GM19351 (cell line): Measurements from ENCODE around the gene RPL38.
"Not testable (repeated sequence)": the region's sequence is repeated elsewhere in the genome, so short reads cannot be mapped to it uniquely, and the experiment has no call there.

Experiments used
- ATAC-seq: cut with Tn5 transposase; IDR thresholded peaks from one replicate; pipeline ENCODE4 v1.9.1; 2021; ENCODE audit warnings: mild to moderate bottlenecking, moderate library complexity; ENCODE audit not compliant: unreplicated experiment

Gene RPL38

DNA sequence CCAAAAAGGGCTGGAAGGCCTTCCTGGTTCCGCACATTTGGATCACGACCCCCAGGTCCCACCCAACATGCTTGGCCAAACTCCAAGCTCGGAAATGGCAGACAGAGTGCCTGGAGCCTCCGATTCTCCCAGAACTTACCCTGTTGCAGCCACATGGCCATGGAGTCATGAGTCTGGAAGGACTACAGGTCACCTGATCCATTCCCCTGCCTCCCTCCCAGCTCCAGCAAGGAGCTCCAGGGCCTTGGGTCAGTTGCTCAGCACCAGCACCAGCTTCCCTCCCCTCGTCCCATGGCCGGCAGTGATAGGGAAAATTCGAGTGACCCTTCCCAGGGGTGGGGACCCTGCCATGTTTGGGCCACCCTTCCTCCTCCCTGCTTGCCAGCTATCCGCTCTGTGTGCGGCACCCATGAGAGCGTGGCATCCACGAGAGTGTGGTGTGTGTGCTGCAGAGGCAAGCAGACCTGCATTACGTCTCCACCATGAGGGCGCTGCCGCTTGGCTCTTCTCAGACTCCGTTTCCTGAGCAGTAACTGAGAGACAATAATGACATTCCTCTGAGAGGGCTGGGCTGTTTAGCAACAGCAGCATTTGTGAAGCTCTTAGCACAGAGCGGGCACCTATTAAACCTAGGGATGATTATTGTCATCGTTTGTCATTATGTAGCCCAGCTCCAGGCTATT lies 21.3 kb upstream of the RPL38 start:
- ATAC-seq: no peak

DNA sequence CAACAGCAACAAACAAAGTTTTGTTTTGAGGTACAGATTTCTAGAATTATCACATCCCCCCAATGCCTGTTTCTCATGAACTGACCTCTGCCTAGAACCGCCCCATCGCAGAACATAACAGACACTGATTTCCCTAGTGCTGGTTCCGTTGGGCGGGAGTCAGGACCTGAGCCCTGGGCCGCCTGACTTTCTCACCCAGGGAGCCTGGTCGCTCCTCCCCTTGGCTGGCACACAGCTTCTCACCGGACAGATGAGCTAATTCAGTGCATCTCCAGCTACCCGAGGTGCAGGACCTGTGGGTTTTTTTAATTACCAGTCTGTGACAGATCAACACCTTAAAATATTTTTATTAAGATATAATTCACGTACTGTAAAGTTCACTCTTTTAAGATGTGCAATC lies 20.1 kb upstream of the RPL38 start:
- no peak for ATAC-seq

DNA sequence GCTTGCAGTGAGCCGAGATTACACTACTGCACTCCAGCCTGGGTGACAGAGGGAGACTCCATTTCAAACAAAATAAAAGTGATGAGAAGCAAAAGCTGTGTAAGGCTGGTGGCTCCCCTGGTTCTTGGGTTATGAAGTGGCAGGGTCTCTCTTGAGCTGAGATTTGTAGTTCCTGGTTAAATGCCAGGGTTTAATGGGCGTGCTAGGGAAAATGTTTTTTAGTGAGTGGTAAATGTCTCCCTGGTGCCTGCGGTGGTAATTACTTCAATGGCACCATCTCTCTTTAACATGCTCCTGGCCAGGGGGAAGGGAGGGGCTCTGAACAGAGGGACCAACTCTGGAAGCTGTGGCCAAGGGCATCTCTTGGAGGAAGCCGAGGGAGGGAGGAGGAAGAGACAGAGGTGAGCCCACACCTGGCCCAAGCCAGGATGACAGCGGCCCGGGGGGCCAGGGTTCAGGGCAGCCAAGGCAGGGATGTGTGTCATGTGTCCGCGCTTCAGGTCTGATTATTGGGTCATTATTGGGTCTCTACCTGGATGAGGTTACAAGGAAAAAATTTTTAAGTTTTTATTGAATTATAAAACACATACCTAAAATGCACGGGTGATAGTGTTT lies 17.8 kb upstream of the RPL38 start:
- ATAC-seq: no peak

DNA sequence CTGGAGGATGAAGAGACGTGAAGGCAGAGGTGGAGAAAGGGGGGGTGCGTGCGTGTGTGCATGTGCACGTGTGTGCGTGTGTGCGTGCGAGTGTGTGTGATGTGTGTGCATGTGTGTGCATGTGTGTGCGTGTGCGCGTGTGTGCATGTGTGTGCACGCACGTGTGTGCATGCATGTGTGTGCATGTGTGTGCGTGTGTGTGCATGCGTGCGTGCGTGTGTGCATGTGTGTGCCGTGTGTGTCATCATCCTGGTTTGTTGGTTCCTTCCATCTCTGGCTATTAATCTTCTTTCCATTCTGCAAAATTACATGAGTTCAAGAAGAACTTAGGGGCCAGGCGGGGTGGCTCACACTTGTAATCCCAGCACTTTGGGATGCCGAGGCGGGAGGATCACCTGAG lies 17.0 kb upstream of the RPL38 start:
- ATAC-seq: no peak

DNA sequence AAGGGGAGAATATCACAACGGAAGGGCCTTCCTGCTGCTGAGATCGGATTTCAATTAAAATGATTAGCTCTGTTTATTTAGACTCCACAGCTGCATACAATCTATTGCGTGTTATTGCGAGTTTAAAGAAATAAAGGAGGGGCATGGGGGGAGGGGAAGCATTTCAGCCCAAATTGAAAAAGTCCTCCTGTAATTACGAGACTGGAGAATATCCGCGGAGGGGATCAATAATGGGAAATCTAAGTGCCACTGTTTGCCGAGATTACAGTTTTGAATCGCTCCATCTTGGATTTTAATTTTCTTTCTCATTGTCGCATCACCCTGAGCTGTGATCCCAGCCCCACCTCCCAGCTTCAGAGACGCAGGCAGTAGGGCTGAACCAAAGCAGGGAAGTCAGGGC lies 15.7 kb upstream of the RPL38 start:
- ATAC-seq: no peak

DNA sequence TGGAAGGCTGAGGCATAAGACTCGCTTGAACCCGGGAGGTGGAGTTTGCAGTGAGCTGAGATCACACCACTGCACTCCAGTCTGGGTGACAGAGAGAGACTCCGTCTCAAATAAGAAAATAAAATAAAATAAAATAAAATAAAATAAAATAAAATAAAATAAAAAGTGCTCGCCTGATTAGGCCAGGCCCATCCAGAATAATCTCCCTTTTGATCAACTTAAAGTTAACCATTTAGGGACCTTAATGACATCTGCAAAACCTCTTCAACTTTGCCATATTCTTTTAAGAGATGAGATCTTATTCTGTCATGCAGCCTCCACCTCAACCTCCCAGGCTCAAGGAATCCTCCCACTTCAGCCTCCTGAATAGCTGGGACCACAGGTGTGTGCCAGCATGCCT lies 14.8 kb upstream of the RPL38 start:
- not testable (repeated sequence) for ATAC-seq

DNA sequence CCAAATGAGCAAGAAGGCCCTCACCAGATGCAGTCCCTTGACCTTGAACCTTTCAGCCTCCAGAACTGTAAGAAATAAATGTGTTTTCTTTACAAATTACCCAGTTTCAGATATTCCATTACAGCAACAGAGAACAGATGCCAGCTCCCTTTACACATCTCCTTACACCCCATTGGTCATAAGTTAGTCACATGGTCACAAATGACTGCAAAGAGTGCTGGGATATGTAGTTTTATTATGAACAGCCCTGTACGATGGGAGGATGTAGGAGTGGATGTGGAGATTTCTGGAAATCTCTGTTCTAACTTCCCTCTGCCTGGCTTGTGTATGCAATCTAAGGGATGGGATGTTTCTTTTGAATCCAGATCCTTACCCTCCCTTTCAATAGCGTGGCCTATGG lies 13.3 kb upstream of the RPL38 start:
- peak; percentile 79 for ATAC-seq

DNA sequence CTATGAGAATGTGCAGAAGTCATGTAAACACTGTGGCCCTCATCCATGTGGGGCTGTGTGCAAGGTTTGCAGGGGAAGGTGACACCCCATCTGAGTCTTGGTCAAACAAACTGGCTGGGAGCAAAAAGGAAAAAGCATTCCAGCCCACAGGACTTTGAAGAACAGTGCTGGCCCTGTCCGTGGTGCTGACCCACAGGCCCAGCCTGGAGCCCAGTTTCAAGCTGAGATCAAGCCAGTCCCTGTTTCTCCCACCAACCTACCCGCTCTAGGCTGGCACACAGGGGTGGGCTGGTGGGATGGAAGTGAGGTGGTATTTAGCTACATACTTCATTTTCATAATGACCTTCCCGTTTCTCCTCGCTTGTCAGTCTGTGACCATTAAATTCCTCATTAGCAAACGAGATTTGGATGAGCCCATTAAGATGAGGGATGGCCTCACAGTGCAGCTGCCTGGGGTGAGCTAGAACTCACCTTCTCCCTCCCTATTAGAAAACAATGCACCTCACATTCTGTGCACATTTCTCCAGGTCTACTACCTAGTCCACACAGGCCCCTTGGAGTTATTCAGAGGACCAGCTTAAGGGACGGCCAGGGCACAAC lies 12.6 kb upstream of the RPL38 start:
- ATAC-seq: no peak

DNA sequence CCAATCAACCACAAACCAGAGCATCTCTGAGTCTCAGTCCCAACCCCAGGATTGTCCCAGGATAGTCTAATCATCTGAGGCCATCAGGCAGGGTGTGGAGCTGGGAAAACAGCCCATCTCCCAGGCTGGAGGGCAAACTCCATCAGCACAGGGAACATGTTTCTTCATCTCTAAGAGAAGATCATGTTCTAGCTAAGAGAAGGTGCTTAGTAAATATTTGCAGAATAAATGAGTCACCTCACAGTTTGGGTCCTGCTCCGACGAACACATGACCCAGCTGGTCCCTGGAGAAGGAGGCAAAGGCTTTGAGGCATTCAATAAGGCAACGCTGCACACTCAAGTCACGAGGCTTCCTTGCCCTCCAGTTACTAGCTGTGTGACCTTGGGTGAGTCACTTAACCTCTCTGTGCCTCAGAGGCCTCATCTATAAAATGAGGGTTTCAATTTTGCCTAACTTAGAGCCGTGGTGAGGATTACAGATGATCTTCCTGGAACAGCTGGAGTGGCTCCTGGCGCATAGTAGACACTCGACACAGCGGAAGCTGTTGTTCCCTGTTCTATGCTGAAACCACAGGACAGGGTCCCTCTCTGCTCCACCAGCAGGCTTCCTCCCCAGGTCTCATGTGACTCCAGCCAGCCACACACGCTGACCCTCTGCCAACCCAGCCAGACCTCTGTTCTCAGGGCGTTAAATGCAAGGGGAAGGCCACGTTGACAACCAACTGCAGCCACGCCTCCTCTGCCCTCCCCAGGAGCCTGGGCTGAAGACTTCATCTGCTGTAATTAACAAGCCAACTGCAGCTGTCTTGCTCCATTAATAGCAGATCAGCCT lies 10.3 kb upstream of the RPL38 start:
- no peak for ATAC-seq

DNA sequence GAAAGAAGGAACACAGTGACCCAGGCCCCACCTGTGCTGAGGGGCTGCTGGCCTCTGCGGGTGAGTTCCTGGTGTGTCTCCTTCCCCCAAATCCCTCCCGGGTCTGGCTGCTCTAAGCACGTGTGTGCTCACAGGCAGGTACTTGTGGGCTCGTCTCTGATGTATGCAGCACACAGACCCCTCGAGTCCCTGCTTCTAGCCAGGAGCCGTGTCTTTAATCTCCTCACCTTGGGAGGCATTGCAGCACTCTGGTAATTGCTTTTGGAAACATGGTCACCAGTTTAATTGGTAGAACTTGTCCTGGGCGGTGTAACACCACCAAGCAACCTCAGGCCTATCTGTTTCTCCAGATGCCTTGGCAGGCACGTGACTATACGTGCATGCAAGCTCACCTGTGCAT lies 8.8 kb upstream of the RPL38 start:
- ATAC-seq: no peak

DNA sequence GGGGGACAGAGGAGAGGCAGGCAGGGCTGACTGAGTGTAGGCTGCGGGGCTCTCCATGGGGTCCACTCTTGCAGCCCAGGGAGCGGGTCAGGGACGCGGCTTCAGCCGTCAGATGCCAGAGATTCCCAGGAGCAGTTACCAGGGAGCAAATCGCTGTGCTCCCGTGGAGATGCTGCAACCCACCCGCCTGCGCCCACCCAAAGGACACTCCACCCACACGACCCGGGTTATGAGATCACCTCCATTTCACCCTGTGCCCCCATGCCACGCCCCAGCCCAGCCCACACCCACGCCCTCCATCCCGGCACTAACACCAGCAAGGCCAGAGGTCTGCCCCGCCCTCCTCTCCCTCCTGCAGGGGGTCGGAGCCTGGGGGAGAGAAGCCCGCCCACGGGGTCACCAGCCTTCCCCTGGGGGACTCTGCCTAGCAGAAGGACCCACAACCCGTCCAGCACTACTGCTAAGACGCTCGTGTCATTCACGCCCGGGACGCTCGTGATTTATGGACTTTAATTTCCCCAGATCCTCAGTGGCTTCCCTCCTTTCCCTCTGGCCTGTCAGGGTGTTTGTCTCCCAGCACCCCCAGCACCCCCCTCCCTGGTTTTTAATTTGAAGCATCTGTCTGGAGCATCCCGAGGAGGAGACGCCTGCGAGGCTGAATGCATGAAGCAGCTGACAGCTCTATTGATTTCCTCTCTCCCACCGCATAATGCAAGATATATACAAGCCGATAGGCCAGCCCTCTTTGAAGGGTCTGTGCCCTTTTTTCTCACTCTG lies 6.7 kb upstream of the RPL38 start:
- ATAC-seq: no peak

DNA sequence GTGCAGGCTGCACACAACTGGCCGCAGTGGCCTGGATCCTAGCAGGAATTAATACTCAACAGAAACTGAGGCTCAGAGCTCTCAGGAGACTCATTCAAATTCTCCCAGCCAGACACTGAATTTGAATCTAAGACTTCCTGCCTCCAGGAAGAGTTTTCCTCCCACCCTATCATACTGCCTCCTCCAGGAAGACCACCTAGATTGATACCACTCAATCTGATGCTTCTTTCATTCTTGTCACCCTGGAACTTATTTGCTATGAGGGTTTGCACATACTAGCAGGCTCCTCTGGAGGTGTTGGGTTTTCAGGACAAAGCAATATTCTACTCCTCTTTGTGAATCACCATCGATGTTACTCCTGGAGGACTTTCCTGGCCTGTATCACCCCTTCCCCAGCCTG lies 5.7 kb upstream of the RPL38 start:
- ATAC-seq: no peak

DNA sequence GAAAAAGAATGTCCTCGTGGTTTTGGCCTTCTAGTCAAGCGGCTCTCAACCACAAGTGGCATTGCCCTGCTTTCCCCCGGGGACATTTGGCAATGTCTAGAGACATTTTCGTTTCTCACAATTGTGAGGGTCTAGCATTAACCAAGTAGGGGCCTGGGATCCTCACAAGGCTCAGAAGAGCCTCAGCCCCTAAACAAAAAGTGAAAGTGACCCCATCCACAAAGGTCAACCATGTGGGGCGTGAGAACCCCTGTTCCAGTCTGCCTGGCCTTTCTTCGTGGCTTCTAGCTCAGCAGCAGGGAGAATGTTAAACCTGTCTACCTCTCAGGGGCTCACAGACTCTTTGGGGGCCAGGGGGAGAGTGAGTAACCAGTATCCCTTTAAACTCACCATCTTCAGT lies 4.8 kb upstream of the RPL38 start:
- ATAC-seq: no peak

DNA sequence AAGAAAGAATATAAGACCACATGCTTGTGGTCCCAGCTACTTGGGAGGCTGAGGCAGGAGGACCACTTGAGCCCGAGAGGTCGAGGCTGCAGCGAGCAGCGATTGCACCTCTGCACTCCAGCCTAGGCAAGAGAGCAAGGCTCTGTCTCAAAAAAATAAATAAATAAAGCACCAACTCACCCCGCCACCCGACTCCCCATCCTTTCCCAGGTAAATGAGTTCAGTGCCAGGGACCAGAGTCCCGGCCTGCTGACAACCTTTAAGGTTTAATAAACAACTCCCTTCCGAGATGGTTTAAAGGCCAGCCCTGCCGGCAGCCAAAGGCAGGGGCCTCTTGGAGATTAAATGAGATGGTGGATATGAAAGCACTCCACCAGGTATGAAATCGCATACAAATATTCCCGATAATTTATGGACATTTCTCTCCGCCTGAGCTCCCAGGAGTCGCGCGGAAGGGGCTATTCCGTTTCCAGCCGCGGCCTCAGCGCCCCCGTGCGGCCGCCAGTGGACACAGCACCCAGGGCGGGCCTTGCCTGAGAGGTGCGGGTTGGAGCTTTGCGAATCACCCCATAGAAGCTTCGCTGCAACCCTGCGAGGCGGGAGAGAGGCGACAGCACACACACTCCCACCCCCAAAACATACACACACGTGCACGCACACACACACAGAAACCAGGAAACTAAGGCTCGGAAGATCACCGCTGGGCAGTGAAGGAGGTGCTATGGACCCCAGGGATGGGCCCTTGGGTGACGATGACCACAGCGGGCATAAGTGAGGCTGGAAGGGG lies 4.0 kb upstream of the RPL38 start:
- ATAC-seq: peak; percentile 47

DNA sequence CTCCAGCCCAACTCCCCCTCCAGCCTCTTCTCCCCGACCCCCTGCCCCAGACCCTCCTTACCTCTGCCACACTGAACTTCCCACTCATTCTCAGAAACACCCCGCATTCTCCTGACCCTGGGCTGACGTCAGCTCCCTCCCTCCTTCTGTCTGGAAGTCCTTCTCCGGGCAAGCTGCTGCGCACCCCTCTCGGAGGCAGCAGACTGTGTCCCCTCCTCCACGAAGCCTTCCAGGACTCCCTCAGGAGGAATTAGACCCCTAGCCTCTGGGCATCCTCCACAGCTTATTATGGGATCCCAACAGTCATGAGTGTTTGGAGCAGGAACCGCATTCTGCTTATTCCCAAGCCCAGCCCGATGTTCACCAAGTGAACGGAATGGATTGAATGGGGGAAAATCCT lies 3.4 kb upstream of the RPL38 start:
- no peak for ATAC-seq

DNA sequence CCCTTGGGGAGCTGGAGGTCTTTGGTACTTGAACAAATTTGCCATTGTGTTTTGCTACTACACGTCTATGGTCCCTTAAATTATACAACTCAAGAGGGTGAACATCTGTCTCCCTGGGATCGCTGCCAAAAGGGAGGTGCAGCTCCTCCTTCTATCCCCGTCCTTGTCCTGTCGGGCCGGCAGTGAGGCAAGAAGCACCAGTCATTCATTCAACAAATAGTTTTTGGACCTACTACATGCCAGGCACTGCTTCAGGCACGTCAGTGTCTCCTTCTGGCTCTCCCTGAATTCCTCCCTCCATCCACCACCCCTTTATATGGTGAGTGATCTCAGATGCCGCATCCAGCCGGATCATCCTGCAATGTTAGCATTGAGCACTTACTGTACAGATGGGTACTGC lies 2.2 kb upstream of the RPL38 start:
- no peak for ATAC-seq

DNA sequence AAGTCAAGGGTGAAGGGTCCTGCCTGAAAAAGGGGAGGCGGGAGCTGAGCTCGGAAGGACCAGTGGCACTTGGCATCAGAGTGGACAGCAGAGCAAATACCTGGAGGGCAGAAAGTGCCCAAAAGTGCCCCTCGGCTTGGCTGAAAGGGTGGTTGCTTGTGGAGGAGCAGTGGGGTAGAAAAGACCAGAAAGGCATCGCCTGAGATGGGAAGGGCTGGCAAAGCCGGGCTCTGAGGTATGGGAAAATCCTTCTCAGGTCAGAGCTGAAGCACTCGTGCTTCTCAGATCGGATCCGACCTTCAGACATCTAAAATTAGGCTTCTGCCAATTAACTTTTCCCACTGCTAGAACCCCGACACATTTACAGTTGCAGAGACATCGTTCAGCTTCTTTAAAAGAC lies 1.5 kb upstream of the RPL38 start:
- ATAC-seq: no peak

DNA sequence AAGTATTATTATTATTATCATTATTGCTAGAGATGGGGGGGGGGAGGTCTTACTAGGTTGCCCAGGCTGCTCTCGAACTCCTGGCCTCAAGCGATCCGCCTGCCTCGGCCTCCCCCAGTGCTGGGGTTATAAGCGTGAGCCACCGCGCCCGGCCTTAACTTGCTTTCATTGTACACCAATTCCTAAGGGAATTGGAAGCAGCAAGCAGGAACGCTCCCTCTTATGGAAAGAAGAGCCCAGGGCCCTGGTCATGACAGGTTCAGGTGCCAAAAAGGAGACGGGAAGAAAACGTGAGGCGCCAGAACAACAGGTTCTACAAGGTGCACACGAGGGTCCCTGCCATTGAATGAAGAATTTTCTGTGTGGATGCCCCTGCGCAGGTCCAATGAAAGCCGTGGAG lies 540 bp upstream of the RPL38 start:
- ATAC-seq: no peak

DNA sequence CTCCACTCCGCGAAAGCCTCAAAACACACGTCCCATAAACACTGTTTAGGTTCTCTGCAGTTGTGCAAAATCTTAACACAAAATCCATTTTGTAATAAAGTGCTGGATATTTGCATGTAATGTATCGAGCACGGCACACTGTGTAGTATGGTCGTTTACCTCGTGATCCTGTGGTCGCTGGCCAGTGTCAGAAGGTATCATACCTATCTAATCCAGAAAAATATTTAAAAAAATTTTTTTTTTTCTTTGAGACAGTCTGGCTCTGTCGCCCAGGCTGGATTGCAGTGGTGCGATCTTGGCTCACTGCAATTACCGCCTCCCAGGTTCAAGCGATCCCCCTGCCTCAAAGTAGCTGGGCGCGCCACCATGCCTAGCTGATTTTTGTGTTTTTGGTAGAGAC lies 996 bp downstream of the RPL38 start:
- no peak for ATAC-seq

DNA sequence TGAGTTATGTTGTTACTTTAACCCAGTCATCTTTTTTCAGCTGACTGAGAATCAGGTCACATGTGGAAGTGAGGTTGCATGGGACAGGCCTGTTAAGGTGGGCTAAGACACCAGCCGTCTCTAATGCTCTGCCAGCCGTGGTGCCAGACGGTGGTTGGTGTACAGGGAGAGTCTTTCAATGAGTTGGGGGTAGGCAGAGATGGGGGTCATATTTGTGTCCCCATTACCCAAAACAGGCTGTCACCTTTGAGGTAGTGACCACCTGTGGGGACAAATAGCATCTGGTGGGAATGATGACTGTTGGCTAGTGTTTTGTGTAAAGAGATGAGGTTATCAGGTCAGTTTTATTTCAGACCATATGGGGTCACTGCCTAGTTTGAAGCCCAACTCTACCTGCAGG lies 1.8 kb downstream of the RPL38 start:
- no peak for ATAC-seq
